Activated CD4-positive, alpha-beta T cell treated with anti-CD3 and anti-CD28 coated beads, Interleukin-2, amount 50 U/mL, for 48 hours (primary cell): ENCODE measurements around the gene RIT1.
"Not testable (repeated sequence)": the region's sequence is repeated elsewhere in the genome, so short reads cannot be mapped to it uniquely, and the experiment has no call there.

Experiments used
- DNase-seq, 2 experiments: peaks; one replicate each; pipeline ENCODE4 v3.0.0-alpha.2; 2020

Gene RIT1

GRCh38 chr1:155933591-155934096 lies 22.5 kb upstream of the RIT1 start:
- DNase-seq: peak in 1 of 2 experiments; percentile 25

- DNase-seq: no peak
Measured at GRCh38 chr1:155932487-155932886, 21.3 kb upstream of the RIT1 start.

GRCh38 chr1:155932081-155932480 lies 20.9 kb upstream of the RIT1 start:
- no peak for DNase-seq

GRCh38 chr1:155931332-155932038 lies 20.3 kb upstream of the RIT1 start:
- no peak for DNase-seq

GRCh38 chr1:155930725-155931124 lies 19.6 kb upstream of the RIT1 start:
- DNase-seq: not testable (repeated sequence)

GRCh38 chr1:155929057-155929456 lies 17.9 kb upstream of the RIT1 start:
- DNase-seq: no peak

GRCh38 chr1:155925506-155925905 lies 14.4 kb upstream of the RIT1 start:
- no peak for DNase-seq

GRCh38 chr1:155920717-155921116 lies 9.6 kb upstream of the RIT1 start:
- DNase-seq: no peak

GRCh38 chr1:155919801-155920200 lies 8.7 kb upstream of the RIT1 start:
- DNase-seq: no peak

- DNase-seq: no peak
Measured at GRCh38 chr1:155918660-155919059, 7.5 kb upstream of the RIT1 start.

- DNase-seq: no peak
Measured at GRCh38 chr1:155913969-155914757, 3.0 kb upstream of the RIT1 start.

GRCh38 chr1:155912056-155912536 lies 947 bp upstream of the RIT1 start:
- no peak for DNase-seq

GRCh38 chr1:155910621-155911121 lies 478 bp downstream of the RIT1 start:
- DNase-seq: peak in 1 of 2 experiments; percentile 22

GRCh38 chr1:155909894-155910293 lies 1.3 kb downstream of the RIT1 start:
- no peak for DNase-seq

- no peak for DNase-seq
Measured at GRCh38 chr1:155904261-155904660, 6.9 kb downstream of the RIT1 start.

- DNase-seq: no peak
Measured at GRCh38 chr1:155900161-155900560, 11.0 kb downstream of the RIT1 start.

GRCh38 chr1:155899683-155900082 lies 11.5 kb downstream of the RIT1 start:
- no peak for DNase-seq

GRCh38 chr1:155898888-155899287 lies 12.3 kb downstream of the RIT1 start:
- no peak for DNase-seq

- DNase-seq: no peak
Measured at GRCh38 chr1:155897746-155898145, 13.4 kb downstream of the RIT1 start.

- not testable (repeated sequence) for DNase-seq
Measured at GRCh38 chr1:155896476-155896875, 14.7 kb downstream of the RIT1 start.

GRCh38 chr1:155895617-155896016 lies 15.5 kb downstream of the RIT1 start:
- DNase-seq: not testable (repeated sequence)

- DNase-seq: no peak
Measured at GRCh38 chr1:155893389-155894142, 17.6 kb downstream of the RIT1 start.

- no peak for DNase-seq
Measured at GRCh38 chr1:155892796-155893195, 18.4 kb downstream of the RIT1 start.
